ENCODE measurements around the gene ACAP2.

DNA sequence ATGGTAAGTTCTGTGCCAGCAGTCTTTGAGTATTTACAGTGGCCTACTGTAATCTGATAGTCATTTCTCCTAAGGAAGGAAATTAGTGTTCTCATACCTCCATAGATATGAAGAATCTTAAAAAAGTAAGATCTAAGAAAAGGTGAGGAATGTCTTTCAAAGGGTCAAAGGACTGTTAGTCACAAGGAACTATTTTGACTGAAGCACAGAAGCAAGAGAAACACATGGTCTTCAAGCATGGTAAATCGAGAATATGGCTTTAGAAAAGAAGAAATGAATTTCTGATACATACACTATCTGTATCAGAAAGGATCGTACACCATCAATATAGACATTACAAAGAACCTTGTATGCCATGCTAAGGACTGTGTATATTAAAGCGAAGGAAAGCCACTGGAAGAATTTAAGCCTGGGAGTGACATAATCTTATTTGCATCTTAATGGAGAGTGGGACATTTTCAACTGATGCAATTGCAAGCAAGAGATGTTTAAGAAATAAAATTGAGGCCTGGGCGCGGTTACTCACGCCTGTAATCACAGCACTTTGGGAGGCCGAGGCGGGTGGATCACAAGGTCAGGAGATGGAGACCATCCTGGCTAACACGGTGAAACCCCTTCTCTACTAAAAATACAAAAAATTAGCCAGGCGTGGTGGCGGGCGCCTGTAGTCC lies 5.5 kb upstream of the ACAP2 start:
- TF ChIP-seq, protein P1, sequence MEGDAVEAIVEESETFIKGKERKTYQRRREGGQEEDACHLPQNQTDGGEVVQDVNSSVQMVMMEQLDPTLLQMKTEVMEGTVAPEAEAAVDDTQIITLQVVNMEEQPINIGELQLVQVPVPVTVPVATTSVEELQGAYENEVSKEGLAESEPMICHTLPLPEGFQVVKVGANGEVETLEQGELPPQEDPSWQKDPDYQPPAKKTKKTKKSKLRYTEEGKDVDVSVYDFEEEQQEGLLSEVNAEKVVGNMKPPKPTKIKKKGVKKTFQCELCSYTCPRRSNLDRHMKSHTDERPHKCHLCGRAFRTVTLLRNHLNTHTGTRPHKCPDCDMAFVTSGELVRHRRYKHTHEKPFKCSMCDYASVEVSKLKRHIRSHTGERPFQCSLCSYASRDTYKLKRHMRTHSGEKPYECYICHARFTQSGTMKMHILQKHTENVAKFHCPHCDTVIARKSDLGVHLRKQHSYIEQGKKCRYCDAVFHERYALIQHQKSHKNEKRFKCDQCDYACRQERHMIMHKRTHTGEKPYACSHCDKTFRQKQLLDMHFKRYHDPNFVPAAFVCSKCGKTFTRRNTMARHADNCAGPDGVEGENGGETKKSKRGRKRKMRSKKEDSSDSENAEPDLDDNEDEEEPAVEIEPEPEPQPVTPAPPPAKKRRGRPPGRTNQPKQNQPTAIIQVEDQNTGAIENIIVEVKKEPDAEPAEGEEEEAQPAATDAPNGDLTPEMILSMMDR (IDR thresholded peaks at IDR 0.05; ENCODE audit: poor library complexity, severe bottlenecking): no peak
- TF ChIP-seq, protein P2, sequence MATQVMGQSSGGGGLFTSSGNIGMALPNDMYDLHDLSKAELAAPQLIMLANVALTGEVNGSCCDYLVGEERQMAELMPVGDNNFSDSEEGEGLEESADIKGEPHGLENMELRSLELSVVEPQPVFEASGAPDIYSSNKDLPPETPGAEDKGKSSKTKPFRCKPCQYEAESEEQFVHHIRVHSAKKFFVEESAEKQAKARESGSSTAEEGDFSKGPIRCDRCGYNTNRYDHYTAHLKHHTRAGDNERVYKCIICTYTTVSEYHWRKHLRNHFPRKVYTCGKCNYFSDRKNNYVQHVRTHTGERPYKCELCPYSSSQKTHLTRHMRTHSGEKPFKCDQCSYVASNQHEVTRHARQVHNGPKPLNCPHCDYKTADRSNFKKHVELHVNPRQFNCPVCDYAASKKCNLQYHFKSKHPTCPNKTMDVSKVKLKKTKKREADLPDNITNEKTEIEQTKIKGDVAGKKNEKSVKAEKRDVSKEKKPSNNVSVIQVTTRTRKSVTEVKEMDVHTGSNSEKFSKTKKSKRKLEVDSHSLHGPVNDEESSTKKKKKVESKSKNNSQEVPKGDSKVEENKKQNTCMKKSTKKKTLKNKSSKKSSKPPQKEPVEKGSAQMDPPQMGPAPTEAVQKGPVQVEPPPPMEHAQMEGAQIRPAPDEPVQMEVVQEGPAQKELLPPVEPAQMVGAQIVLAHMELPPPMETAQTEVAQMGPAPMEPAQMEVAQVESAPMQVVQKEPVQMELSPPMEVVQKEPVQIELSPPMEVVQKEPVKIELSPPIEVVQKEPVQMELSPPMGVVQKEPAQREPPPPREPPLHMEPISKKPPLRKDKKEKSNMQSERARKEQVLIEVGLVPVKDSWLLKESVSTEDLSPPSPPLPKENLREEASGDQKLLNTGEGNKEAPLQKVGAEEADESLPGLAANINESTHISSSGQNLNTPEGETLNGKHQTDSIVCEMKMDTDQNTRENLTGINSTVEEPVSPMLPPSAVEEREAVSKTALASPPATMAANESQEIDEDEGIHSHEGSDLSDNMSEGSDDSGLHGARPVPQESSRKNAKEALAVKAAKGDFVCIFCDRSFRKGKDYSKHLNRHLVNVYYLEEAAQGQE (IDR thresholded peaks at IDR 0.05; ENCODE audit: borderline replicate concordance): no peak
- TF ChIP-seq POLR2AphosphoS5 (IDR thresholded peaks at IDR 0.05) (no peak), EP300 (conservative IDR thresholded peaks at IDR 0.05; ENCODE audit: poor library complexity, severe bottlenecking) (no peak), SMC3 (conservative IDR thresholded peaks at IDR 0.05; ENCODE audit: poor library complexity) (no peak)
